A549 (cell line): ENCODE results near the gene PMPCA.

Source experiments
- CHD4 ChIP-seq: fragments of 200-600 bp; sonication (generic); IDR thresholded peaks from 2 replicates; pipeline ENCODE4 v1.6.1; 2016; ENCODE audit warnings: antibody characterized with exemption, mild to moderate bottlenecking, borderline replicate concordance
- CTCF ChIP-seq: fragments of >200 bp; sonication (Bioruptor Twin); formaldehyde crosslinking; IDR thresholded peaks from 3 replicates; pipeline ENCODE4 v1.5.1; 2016

- TF ChIP-seq CTCF (no peak), CHD4 (no peak)
These were observed 42.9 kb upstream of the PMPCA start for GRCh38 chr9:136367296-136368145.
